ENCODE results near the gene IMMP2L. TPM values are rescaled to one million over a fixed set of nuclear protein-coding genes. Genes with fewer than 3 reads are reported as not detected.

IMMP2L gene
- total and polyA plus RNA-seq, 4 donors: 9.2 to 34.7 (median 11.1) TPM

DNA sequence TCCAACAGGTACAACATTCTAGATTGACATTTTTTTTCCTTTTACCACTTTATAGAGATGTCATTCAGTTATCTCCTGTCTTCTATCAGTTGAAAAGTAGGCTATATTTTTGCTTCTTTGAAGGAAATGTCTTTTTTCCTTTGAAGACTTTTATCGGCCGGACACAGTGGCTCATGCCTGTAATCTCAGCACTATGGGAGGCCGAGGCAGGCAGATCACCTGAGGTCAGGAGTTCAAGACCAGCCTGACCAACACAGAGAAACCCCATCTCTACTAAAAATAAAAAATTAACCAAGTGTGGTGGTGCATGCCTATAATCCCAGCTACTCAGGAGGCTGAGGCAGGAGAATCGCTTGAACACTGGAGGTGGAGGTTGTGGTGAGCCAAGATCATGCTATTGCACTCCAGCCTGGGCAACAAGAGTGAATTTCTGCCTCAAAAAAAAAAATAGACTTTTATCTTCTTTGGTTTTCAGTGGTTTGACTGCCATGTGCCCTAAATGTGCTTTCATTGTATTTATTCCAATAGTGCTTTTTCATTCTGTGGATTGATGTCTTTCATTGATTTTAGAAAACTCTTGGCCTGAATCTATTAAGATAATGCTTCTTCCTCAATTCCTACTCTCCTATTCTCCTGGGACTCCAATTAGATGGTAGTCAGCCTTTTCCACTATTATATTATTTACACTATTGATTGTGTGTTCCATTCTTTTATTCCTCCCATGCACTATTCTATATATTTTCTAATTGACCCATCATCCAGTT lies 84.6 kb downstream of the IMMP2L start:
- Histone ChIP-seq H3K4me1 (ENCODE audit: control insufficient read depth in 5 of 5, insufficient read depth in 5 of 5, low read length in 5 of 5) (peaks cover 0 to 7% (median 0%) of the 10 kb centered on the region in 5 donors), H3K36me3 (ENCODE audit: control insufficient read depth in 4 of 4, insufficient read depth in 4 of 4, low read length in 4 of 4) (no peaks in the 10 kb centered on the region), H3K9me3 (ENCODE audit: control insufficient read depth in 4 of 4, insufficient read depth in 3 of 4, low read length in 3 of 4) (peaks cover 0 to 3% (median 2%) of the 10 kb centered on the region in 4 donors), H3K4me3 (no peak overlapping the region), H3K9ac (ENCODE audit: insufficient read depth in 1 of 2, low read length in 2 of 2) (no peak overlapping the region), H3K27ac (ENCODE audit: low read depth in 1 of 2, low read length in 1 of 2) (no peak overlapping the region), H3K27me3 (ENCODE audit: control insufficient read depth in 3 of 3, insufficient read depth in 3 of 3, low read length in 2 of 3) (no peaks in the 10 kb centered on the region)
- ATAC-seq (ENCODE audit: insufficient read depth, low FRiP score) (no peak), DNase-seq (no peak)
- WGBS, 2 donors: 95 to 99% methylated on average over 4 of the region's 4 CpGs
- TF ChIP-seq, protein P1, sequence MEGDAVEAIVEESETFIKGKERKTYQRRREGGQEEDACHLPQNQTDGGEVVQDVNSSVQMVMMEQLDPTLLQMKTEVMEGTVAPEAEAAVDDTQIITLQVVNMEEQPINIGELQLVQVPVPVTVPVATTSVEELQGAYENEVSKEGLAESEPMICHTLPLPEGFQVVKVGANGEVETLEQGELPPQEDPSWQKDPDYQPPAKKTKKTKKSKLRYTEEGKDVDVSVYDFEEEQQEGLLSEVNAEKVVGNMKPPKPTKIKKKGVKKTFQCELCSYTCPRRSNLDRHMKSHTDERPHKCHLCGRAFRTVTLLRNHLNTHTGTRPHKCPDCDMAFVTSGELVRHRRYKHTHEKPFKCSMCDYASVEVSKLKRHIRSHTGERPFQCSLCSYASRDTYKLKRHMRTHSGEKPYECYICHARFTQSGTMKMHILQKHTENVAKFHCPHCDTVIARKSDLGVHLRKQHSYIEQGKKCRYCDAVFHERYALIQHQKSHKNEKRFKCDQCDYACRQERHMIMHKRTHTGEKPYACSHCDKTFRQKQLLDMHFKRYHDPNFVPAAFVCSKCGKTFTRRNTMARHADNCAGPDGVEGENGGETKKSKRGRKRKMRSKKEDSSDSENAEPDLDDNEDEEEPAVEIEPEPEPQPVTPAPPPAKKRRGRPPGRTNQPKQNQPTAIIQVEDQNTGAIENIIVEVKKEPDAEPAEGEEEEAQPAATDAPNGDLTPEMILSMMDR (IDR thresholded peaks at IDR 0.05; ENCODE audit: control extremely low read depth, extremely low read depth): no peak

DNA sequence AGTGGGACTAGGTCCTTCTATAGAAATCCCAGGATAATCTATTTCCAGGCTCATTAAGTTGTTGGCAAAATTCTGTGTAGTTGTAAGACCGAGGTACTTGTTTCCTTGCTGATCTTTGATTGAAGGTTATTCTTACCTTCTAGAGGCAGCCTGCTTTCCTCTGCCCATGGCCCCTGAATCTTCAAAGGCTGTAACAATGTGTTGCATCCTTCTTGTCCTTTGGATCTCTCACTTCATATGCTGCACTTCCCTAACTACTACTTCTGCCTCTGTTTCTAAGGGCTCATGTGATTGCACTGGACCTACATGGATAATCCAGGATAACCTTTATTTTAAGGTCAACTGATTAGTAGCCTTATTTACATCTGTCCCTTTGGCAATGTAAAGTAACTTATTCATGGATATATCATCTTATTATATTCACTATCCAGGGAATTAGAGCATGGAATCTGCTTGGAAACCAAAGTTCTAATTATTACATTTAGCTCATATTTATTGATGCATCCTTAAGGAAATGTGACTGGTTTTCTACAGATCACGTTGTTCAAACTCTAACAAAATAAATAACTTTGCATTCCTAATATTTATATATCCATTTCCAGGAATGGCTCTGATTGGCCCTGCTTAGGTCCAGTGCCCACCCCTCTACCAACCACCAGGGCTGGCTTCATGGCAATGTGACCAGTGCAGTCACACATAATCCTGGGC lies 85.6 kb downstream of the IMMP2L start:
- 79 to 90% methylated on average over 2 of the region's 2 CpGs for WGBS, 2 donors
- Histone ChIP-seq H3K9ac (ENCODE audit: insufficient read depth in 1 of 2, low read length in 2 of 2) (no peak overlapping the region), H3K27me3 (ENCODE audit: control insufficient read depth in 3 of 3, insufficient read depth in 3 of 3, low read length in 2 of 3) (no peaks in the 10 kb centered on the region), H3K4me1 (ENCODE audit: control insufficient read depth in 5 of 5, insufficient read depth in 5 of 5, low read length in 5 of 5) (peaks cover 0 to 7% (median 0%) of the 10 kb centered on the region in 5 donors), H3K4me3 (no peak overlapping the region), H3K27ac (ENCODE audit: low read depth in 1 of 2, low read length in 1 of 2) (no peak overlapping the region), H3K9me3 (ENCODE audit: control insufficient read depth in 4 of 4, insufficient read depth in 3 of 4, low read length in 3 of 4) (peaks cover 0 to 3% (median 2%) of the 10 kb centered on the region in 4 donors), H3K36me3 (ENCODE audit: control insufficient read depth in 4 of 4, insufficient read depth in 4 of 4, low read length in 4 of 4) (no peaks in the 10 kb centered on the region)
- ATAC-seq (ENCODE audit: insufficient read depth, low FRiP score): no peak
- TF ChIP-seq, protein P1 (IDR thresholded peaks at IDR 0.05; ENCODE audit: control extremely low read depth, extremely low read depth): no peak
- DNase-seq: no peak

DNA sequence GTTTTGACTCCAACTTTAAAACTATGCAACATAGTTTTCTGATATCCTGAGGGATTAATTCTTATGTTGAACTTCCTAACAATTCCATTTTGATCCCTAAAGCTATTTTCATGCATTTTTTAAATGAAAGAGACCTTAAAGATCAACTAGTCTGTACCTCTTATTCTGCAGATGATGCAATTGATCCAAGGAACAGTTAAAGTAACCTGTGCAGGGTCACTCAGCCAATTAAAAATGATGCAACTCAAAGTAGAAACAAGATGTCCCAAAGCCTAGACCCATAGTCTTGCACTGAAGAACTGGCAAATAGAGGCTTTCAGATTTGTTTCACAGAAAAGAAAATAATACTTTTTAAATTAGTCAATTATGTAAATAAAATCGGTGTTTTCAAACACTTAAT lies 86.3 kb downstream of the IMMP2L start:
- no peak overlapping the region for H3K27ac ChIP-seq (ENCODE audit: low read depth in 1 of 2, low read length in 1 of 2)
- 72 to 84% methylated on average over 1 of the region's 1 CpG for WGBS, 2 donors
- peaks cover 0 to 3% (median 0%) of the 10 kb centered on the region in 5 donors for H3K4me1 ChIP-seq (ENCODE audit: control insufficient read depth in 5 of 5, insufficient read depth in 5 of 5, low read length in 5 of 5)
- TF ChIP-seq, protein P1 (IDR thresholded peaks at IDR 0.05; ENCODE audit: control extremely low read depth, extremely low read depth): no peak
- H3K4me3 ChIP-seq: no peak overlapping the region
- no peaks in the 10 kb centered on the region for H3K27me3 ChIP-seq (ENCODE audit: control insufficient read depth in 3 of 3, insufficient read depth in 3 of 3, low read length in 2 of 3)
- no peak overlapping the region for H3K9ac ChIP-seq (ENCODE audit: insufficient read depth in 1 of 2, low read length in 2 of 2)
- H3K36me3 ChIP-seq (ENCODE audit: control insufficient read depth in 4 of 4, insufficient read depth in 4 of 4, low read length in 4 of 4): no peaks in the 10 kb centered on the region
- ATAC-seq (ENCODE audit: insufficient read depth, low FRiP score): no peak
- DNase-seq: no peak
- H3K9me3 ChIP-seq (ENCODE audit: control insufficient read depth in 4 of 4, insufficient read depth in 3 of 4, low read length in 3 of 4): peaks cover 0 to 3% (median 2%) of the 10 kb centered on the region in 4 donors

Measured in lung (tissue), 12 donors.